Ascending aorta (tissue), 2 donors: ENCODE measurements around the gene KLHDC3. TPM values are rescaled to one million over a fixed set of nuclear protein-coding genes. Genes with fewer than 3 reads are reported as not detected.

Experiments
- DNase-seq, 2 donors: peaks; one replicate each; pipeline ENCODE4 v3.0.0-alpha.2; 2019; ENCODE audit warnings: low spot score in 2 of 2
- H3K27ac ChIP-seq, 2 donors: fragments of 200-600 bp; sonication (generic); one replicate each; pipeline ENCODE4 v1.5.1; 2016 to 2017; ENCODE audit warnings: mild to moderate bottlenecking in 1 of 2
- H3K27me3 ChIP-seq: fragments of 200-600 bp; sonication (generic); one replicate; pipeline ENCODE4 v1.5.1; 2017
- H3K36me3 ChIP-seq, 2 donors: fragments of 200-600 bp; sonication (generic); one replicate each; pipeline ENCODE4 v1.5.1; 2016
- H3K4me1 ChIP-seq, 2 donors: fragments of 200-600 bp; sonication (generic); one replicate each; pipeline ENCODE4 v1.5.1; 2016 to 2017; ENCODE audit warnings: mild to moderate bottlenecking in 1 of 2
- H3K4me3 ChIP-seq, 2 donors: fragments of 200-600 bp; sonication (generic); one replicate each; pipeline ENCODE4 v1.5.1; 2016 to 2017; ENCODE audit warnings: mild to moderate bottlenecking in 1 of 2
- H3K9me3 ChIP-seq, 2 donors: fragments of 200-600 bp; sonication (generic); one replicate each; pipeline ENCODE4 v1.5.1; 2016
- intact Hi-C: fragments of 100-400 bp; cut with DNase I; formaldehyde crosslinking; loops from one replicate; pipeline ENCODE4 v1.15.1; 2023
- total RNA-seq: library from RNA; depleted of rRNA; stranded (reverse); fragments of >200 nt; gene quantifications from one replicate; pipeline ENCODE4 v1.1.0, GENCODE V29; 2016
- TF ChIP-seq, protein P1 (sequence below), 3 experiments: fragments of 200-600 bp in 2 of 3; fragments of 450-650 bp in 1 of 3; sonication (generic) in 2 of 3; IDR thresholded peaks; one replicate each; pipeline ENCODE4 v1.5.1; 2016 to 2019; ENCODE audit warnings: antibody characterized with exemption in 3 of 3, mild to moderate bottlenecking in 1 of 3, moderate library complexity in 1 of 3

KLHDC3 gene
- total RNA-seq, 1 donor from 2014 or later = 64.0 TPM

DNA sequence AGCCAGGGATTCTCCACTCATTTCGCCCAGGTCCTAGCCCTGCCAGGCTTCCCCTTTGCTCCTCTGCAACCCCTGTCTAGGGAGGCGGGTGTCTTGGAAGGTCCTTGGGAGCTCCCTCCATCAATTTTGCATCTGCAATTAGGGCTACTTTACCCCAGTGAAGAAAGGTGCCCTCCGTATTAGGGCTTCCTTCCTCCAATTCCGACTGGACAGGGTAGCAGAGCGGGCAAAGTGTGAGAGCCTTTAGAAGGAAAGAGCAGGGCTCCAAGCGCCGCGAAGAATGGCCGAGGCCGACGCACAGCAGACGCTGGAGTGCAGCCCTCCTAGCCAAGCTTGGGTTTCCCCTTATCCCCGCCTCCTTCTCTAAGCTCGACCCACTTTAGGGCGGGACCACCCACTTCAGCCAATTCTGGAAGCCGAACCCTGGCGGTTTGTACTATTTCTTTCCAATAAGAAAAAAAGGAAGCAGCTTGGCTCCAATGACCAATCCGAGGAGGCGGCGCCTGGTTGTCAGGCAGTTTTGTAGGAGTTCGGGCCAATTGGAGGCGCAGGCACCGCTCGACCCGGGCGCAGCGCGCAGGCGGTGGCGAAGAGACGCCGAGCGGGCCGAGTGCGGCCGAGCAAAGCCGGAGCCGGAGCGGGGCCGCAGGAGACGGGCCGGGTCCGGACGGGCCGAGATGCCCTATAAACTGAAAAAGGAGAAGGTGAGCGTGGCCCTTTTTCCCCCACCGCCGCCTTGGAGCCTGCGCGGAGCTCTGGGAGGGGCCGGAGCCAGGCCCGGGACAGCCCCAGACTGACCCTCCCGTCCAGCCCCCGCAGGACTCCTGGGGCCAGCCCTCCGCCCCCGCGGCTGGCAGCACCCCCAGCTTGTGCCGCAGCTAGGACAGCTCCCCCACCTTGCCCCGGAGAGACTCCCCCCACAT lies 29.8 kb upstream of the KLHDC3 start, which contains the start of gene PPP2R5D:
Gene PPP2R5D (plus strand): TSS at position 570 of the 923 bp plus-strand sequence. CDS start 108 bp downstream, at position 678.
- Histone ChIP-seq H3K27me3 (no peaks in the 10 kb centered on the region), H3K4me1 (peaks cover 18 to 47% of the 10 kb centered on the region in 2 donors), H3K27ac (peak within 1 kb of the TSS; percentile 76 to 92), H3K4me3 (peak within 1 kb of the TSS; percentile 69 to 99), H3K36me3 (no peaks in the 10 kb centered on the region), H3K9me3 (no peaks in the 10 kb centered on the region)
- TF ChIP-seq, protein P1, sequence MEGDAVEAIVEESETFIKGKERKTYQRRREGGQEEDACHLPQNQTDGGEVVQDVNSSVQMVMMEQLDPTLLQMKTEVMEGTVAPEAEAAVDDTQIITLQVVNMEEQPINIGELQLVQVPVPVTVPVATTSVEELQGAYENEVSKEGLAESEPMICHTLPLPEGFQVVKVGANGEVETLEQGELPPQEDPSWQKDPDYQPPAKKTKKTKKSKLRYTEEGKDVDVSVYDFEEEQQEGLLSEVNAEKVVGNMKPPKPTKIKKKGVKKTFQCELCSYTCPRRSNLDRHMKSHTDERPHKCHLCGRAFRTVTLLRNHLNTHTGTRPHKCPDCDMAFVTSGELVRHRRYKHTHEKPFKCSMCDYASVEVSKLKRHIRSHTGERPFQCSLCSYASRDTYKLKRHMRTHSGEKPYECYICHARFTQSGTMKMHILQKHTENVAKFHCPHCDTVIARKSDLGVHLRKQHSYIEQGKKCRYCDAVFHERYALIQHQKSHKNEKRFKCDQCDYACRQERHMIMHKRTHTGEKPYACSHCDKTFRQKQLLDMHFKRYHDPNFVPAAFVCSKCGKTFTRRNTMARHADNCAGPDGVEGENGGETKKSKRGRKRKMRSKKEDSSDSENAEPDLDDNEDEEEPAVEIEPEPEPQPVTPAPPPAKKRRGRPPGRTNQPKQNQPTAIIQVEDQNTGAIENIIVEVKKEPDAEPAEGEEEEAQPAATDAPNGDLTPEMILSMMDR (IDR thresholded peaks at IDR 0.05) = no peak
- DNase-seq = peak; percentile 95 to 99
- intact Hi-C loops = loop anchor here (1.0 to 2.0 kb wide), 3 partner anchors 29 to 75 kb away; partner anchors contain the start of genes CUL7, KLC4, MEA1 and MRPL2

DNA sequence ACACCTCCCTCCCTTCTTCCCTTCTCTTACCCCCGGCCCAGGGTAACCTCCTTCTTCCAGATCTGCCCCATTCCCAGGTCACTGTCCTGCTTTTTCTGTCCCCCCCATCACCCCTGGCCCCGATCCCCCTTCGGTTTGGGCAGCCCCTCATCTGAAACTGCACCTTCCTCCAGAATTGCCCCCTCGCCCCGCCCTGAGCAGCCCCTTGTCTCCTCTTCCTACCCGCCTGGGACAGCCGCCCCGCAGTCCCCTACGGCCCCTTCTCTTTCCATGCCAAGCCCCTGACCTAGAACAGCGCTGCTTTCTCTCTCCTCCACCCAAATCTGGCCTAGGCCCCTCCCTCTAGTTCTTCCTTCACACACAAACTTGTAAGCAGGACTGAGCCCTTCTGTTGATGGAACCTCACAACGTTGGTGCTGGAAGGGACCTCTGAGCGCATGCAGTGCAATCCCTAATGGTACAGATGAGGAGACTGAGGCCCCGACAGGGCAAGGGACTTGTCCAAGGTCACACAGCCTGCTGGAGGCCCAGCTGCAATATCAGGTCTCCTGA lies 29.0 kb upstream of the KLHDC3 start:
- H3K36me3 ChIP-seq = peaks cover 6 to 7% of the 10 kb centered on the region in 2 donors
- no peak for DNase-seq
- intact Hi-C loops = loop anchor here (1.0 to 2.0 kb wide), 3 partner anchors 28 to 74 kb away; partner anchors contain the start of genes CUL7, KLC4, MEA1 and MRPL2
- H3K27ac ChIP-seq = peak overlapping the region; percentile 76 to 92
- H3K9me3 ChIP-seq = no peaks in the 10 kb centered on the region
- peaks cover 18 to 42% of the 10 kb centered on the region in 2 donors for H3K4me1 ChIP-seq
- TF ChIP-seq, protein P1 (IDR thresholded peaks at IDR 0.05) = no peak
- H3K27me3 ChIP-seq = no peaks in the 10 kb centered on the region
- H3K4me3 ChIP-seq = peak overlapping the region; percentile 69 to 99

DNA sequence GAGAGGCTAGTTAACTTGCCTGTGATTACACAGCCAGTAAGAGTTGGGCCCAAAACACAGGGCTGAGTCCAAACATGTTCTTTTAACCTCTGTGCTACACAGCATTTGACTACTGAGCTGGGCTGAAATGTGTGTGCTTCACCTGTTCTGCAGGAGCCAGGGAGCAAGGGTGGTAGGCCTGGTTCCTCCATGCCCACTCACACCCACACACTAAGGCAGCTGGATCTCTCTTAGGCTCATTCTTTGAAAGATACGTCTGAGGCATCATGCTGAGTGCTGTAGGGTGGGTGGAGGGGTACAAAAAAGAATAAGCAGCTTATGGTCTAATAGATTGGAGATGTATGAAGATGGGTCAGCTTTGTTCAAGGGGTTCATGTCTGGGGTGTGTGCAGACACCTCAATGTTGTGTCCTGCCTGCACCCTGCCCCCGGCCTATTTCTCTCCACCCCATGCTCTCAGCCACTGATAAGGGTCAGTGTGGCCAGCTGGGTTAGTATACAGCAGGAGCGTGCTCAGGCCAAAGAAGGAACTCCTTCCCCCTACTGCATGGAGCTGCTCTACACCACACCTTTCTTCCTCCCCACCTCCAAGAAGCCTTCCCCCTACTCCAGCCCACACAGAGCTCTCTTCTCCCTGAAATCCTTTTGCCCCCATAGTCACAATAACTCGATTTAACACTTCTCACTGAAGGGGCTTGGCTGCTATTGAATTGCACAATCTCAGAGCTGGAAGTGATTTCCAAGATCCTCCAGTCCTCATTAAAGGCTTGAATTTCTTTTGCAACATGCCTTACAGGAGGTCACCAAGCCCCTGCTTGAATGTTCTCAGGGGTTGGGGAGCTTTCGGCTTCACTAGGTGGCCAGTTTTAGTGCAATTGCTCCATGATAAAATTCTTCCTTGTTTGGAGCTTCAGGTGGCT lies 26.3 kb upstream of the KLHDC3 start:
- H3K27ac ChIP-seq = no peak overlapping the region
- no peak for DNase-seq

DNA sequence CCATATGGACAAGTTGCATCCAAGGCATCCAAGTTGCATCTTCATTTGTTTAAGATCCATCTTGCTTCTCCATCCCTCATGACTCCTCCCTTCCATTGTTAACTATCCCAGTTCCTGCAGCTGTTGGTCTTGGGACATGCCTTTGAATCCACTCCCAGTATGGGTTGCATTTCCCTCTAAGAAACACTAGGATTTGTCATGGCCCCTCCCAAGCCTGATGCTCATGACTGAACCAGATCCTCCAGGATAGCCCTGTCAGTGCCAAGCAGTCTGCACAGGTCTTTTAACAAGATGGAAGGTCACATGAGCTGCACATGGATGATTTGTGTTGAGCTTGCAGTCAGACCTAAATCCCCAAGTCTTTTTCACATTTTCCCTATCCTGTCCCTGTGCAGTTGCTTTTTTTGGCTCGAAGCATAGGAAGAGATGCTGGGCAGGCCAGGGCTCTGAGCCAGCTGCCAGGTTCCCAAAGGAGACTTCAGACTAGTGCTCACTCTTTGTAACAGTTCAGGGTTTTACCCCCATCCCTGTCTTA lies 25.5 kb upstream of the KLHDC3 start:
- Histone ChIP-seq H3K36me3 (peaks cover 7 to 9% of the 10 kb centered on the region in 2 donors), H3K27me3 (no peaks in the 10 kb centered on the region), H3K4me1 (peaks cover 18 to 36% of the 10 kb centered on the region in 2 donors), H3K27ac (no peak overlapping the region), H3K4me3 (no peak overlapping the region), H3K9me3 (no peaks in the 10 kb centered on the region)
- intact Hi-C loops = no loop called here
- DNase-seq = no peak
- TF ChIP-seq, protein P1 (IDR thresholded peaks at IDR 0.05) = no peak

More for the DNA sequence above, 26.3 kb upstream of the KLHDC3 start:
- TF ChIP-seq, protein P1 (IDR thresholded peaks at IDR 0.05) = no peak
- no peaks in the 10 kb centered on the region for H3K9me3 ChIP-seq
- H3K4me3 ChIP-seq = no peak overlapping the region
- intact Hi-C loops = no loop called here
- H3K27me3 ChIP-seq = no peaks in the 10 kb centered on the region
- H3K36me3 ChIP-seq = peaks cover 7 to 9% of the 10 kb centered on the region in 2 donors
- peaks cover 18 to 40% of the 10 kb centered on the region in 2 donors for H3K4me1 ChIP-seq

DNA sequence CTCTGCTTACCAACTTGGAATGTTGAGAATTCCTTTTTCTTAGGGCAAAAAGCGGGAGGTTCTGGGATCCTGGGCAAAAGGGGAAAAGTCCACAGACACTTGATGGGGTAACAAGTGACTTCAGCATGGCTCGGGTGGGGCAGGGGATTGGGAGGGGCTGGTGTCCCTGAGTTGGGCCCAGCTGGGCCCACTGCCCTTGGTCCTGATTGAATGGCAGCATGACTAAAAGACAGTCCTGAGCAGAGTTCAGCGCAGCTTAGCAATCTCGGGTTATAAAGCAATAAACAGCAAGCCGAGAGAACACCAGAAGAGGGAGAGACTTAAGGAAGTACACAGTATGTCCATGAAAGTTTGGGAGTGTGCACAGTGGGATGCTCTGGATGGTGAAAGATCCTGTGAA lies 24.1 kb upstream of the KLHDC3 start:
- H3K4me3 ChIP-seq = no peak overlapping the region
- H3K36me3 ChIP-seq = peaks cover 7 to 9% of the 10 kb centered on the region in 2 donors
- no peak for DNase-seq
- intact Hi-C loops = no loop called here
- TF ChIP-seq, protein P1 (IDR thresholded peaks at IDR 0.05) = no peak
- H3K9me3 ChIP-seq = no peaks in the 10 kb centered on the region
- no peaks in the 10 kb centered on the region for H3K27me3 ChIP-seq
- no peak overlapping the region for H3K27ac ChIP-seq
- H3K4me1 ChIP-seq = peaks cover 18 to 33% of the 10 kb centered on the region in 2 donors
